M059J (cell line): ENCODE measurements around the gene SBNO1. TPM values are rescaled to one million over a fixed set of nuclear protein-coding genes. Genes with fewer than 3 reads are reported as not detected.
"Not testable (repeated sequence)": the region's sequence is repeated elsewhere in the genome, so short reads cannot be mapped to it uniquely, and the experiment has no call there.

Experiments
- DNase-seq: peaks from one replicate; pipeline ENCODE4 v3.0.0-alpha.2; 2012; ENCODE audit warnings: low read depth
- total RNA-seq: library from RNA; depleted of rRNA; stranded (reverse); fragments of >200 nt; shearing (Covaris generic); gene quantifications from 2 replicates; pipeline ENCODE4 v1.2.3, GENCODE V29; 2014

Gene SBNO1
- total RNA-seq, 1 experiment from 2014 or later: 16.3 TPM

GRCh38 chr12:123270214-123271000 is 94.2 kb downstream of the SBNO1 start:
- peak; percentile 30 for DNase-seq

- DNase-seq: no peak
These were observed 94.8 kb downstream of the SBNO1 start for GRCh38 chr12:123269896-123270213.

GRCh38 chr12:123269395-123269892 is 95.2 kb downstream of the SBNO1 start:
- DNase-seq: no peak

- no peak for DNase-seq
These were observed 95.8 kb downstream of the SBNO1 start for GRCh38 chr12:123268850-123269249.

- no peak for DNase-seq
These were observed 96.4 kb downstream of the SBNO1 start for GRCh38 chr12:123267991-123268843.

- DNase-seq: no peak
These were observed 97.2 kb downstream of the SBNO1 start for GRCh38 chr12:123267335-123267920.

GRCh38 chr12:123266679-123267277 is 97.9 kb downstream of the SBNO1 start:
- DNase-seq: no peak

GRCh38 chr12:123265851-123266678 is 98.6 kb downstream of the SBNO1 start:
- DNase-seq: no peak

- DNase-seq: no peak
These were observed 100.0 kb downstream of the SBNO1 start for GRCh38 chr12:123264642-123265041.

- DNase-seq: no peak
These were observed 101.3 kb downstream of the SBNO1 start for GRCh38 chr12:123263196-123263817.

- no peak for DNase-seq
These were observed 103.5 kb downstream of the SBNO1 start for GRCh38 chr12:123261196-123261595.

- no peak for DNase-seq
These were observed 104.6 kb downstream of the SBNO1 start for GRCh38 chr12:123260081-123260480.

GRCh38 chr12:123258593-123258992 is 106.1 kb downstream of the SBNO1 start:
- no peak for DNase-seq

- DNase-seq: no peak
These were observed 109.7 kb downstream of the SBNO1 start for GRCh38 chr12:123254853-123255446.

- DNase-seq: no peak
These were observed 110.8 kb downstream of the SBNO1 start for GRCh38 chr12:123253641-123254459.

- not testable (repeated sequence) for DNase-seq
These were observed 112.3 kb downstream of the SBNO1 start for GRCh38 chr12:123252365-123252764.

- DNase-seq: no peak
These were observed 113.1 kb downstream of the SBNO1 start for GRCh38 chr12:123251403-123252076.

GRCh38 chr12:123250471-123251383 is 113.9 kb downstream of the SBNO1 start:
- DNase-seq: peak; percentile 82
